HG02852 (cell line): ENCODE measurements around the gene ATP6V0A1.
A peak's percentile ranks its signal among the peaks of the same experiment; 100 is the strongest.
"Not testable (repeated sequence)": the region's sequence is repeated elsewhere in the genome, so short reads cannot be mapped to it uniquely, and the experiment has no call there.

ENCODE experiments used
- ATAC-seq: cut with Tn5 transposase; IDR thresholded peaks from one replicate; pipeline ENCODE4 v1.9.1; 2021; ENCODE audit warnings: mild to moderate bottlenecking, moderate library complexity; ENCODE audit not compliant: unreplicated experiment

ATP6V0A1 gene

GRCh38 chr17:42537156-42537805 is 78.6 kb downstream of the ATP6V0A1 start:
- ATAC-seq = no peak

- ATAC-seq = no peak
These were observed 79.3 kb downstream of the ATP6V0A1 start for GRCh38 chr17:42537826-42538451.

- ATAC-seq = no peak
These were observed 79.8 kb downstream of the ATP6V0A1 start for GRCh38 chr17:42538482-42538881.

- not testable (repeated sequence) for ATAC-seq
These were observed 81.9 kb downstream of the ATP6V0A1 start for GRCh38 chr17:42540558-42540957.

GRCh38 chr17:42541041-42541833 is 82.6 kb downstream of the ATP6V0A1 start:
- no peak for ATAC-seq

- ATAC-seq = no peak
These were observed 84.8 kb downstream of the ATP6V0A1 start for GRCh38 chr17:42543190-42544079.

GRCh38 chr17:42544874-42545283 is 86.2 kb downstream of the ATP6V0A1 start:
- no peak for ATAC-seq

- ATAC-seq = not testable (repeated sequence)
These were observed 87.3 kb downstream of the ATP6V0A1 start for GRCh38 chr17:42545755-42546505.

GRCh38 chr17:42547001-42547461 is 88.4 kb downstream of the ATP6V0A1 start:
- no peak for ATAC-seq

GRCh38 chr17:42547698-42548069 is 89.0 kb downstream of the ATP6V0A1 start:
- ATAC-seq = no peak

- no peak for ATAC-seq
These were observed 89.6 kb downstream of the ATP6V0A1 start for GRCh38 chr17:42548070-42548837.

- ATAC-seq = no peak
These were observed 90.5 kb downstream of the ATP6V0A1 start for GRCh38 chr17:42548993-42549755.

- not testable (repeated sequence) for ATAC-seq
These were observed 94.1 kb downstream of the ATP6V0A1 start, which contains the start of gene HSD17B1 for GRCh38 chr17:42552736-42553135. HSD17B1 (plus strand) TSS chr17:42552923; CDS start chr17:42552934, 11 bp downstream.

- ATAC-seq = no peak
These were observed 94.6 kb downstream of the ATP6V0A1 start for GRCh38 chr17:42553161-42553818.

- ATAC-seq = no peak
These were observed 95.2 kb downstream of the ATP6V0A1 start for GRCh38 chr17:42553866-42554249.

- peak; percentile 86 for ATAC-seq
These were observed 95.8 kb downstream of the ATP6V0A1 start for GRCh38 chr17:42554250-42555121.

- ATAC-seq = no peak
These were observed 96.5 kb downstream of the ATP6V0A1 start for GRCh38 chr17:42555122-42555622.
